HuH-7 (cell line): ENCODE results near the gene SCN5A.

Source experiments
- DNase-seq: peaks from one replicate; pipeline ENCODE4 v3.0.0; 2011; ENCODE audit warnings: low spot score

SCN5A gene

DNA sequence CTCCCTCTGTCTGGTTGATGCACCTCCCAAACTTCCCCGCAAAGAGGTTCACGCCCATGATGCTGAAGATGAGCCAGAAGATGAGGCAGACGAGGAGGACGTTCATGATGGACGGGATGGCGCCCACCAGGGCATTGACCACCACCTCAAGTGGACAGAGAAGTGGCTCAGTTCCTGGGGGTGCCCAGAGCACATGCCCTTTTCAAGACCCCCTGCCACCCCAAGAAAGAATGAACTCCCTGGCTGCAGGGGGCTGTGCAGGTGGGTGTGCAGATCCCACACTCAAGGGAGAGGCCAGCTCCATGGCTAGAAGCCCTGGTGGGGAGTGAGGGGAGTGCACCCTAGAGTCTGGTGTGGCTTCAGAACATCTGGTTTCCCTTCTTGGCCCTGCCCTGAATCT is 89.2 kb downstream of the SCN5A start:
- DNase-seq, result no peak

DNA sequence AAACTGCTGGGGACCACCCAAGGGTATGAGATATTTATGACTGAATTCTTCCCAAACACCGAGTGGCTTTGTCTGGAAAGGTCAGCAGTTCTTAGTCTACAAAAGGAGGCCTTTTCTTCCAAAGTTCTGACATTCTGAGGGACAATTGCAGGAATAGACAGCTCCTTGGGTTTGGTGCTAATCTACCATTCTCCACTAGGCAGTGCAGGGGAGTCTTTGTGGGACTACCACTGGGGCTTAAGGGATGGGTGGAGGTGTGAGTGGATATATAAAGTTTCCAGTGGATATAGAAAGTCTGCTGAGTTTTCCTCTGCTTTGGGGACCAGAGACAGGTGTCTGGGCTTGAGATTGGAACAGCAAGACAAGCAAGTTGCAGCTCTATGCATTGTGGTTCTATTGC is 90.6 kb downstream of the SCN5A start:
- no peak for DNase-seq

DNA sequence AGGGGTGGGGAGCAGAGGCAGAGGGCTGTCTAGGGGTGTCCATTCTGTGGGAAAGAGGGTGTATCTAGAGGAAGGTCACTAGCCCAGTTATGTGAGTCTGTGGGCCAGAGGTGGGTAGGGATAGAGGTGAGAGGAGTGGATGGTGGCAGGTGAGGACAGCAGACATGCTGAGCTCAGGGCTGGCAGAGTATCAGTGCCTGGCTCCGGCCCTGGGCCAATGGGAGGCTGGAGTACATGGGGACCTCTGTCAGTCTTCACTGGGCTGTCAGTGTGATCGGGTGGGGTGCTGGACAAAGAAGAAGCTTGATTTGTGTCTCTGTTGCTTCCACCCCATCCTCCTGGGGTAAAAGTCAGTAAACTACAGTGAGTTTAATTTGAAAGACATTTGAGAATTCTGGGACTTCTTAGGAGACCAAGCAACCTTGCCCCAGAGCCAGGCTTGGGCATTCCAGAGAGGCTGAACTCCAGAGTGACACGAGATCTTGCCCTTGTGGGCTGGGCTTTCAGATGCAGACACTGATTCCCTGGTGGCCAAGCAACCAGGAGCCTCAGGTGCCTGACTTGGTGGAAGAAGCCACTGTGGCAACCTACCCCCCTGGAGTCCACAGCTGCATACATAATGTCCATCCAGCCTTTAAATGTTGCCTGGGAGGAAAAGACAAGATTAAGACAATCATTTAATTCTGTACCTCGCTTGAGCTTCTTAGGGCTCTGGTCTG is 92.7 kb downstream of the SCN5A start:
- no peak for DNase-seq

DNA sequence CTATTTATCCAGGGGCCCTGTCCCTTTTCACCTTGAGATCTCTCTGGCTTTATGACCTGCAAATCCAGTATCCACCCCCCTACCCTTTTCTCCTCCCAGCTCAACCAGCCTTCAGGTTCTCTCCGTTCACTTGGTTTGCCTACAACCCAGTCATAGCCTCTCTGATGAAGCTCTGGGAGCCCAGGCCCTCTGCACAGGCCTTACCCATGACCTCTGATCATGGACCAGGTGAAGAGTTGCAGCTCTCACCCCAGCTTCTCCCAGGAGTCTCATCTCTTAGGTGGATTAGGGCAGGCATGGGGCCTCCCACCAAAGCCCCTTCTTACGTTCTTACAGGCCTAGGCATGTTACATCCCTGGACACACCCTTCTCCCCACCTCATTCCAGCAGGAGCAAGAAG is 93.6 kb downstream of the SCN5A start:
- no peak for DNase-seq

DNA sequence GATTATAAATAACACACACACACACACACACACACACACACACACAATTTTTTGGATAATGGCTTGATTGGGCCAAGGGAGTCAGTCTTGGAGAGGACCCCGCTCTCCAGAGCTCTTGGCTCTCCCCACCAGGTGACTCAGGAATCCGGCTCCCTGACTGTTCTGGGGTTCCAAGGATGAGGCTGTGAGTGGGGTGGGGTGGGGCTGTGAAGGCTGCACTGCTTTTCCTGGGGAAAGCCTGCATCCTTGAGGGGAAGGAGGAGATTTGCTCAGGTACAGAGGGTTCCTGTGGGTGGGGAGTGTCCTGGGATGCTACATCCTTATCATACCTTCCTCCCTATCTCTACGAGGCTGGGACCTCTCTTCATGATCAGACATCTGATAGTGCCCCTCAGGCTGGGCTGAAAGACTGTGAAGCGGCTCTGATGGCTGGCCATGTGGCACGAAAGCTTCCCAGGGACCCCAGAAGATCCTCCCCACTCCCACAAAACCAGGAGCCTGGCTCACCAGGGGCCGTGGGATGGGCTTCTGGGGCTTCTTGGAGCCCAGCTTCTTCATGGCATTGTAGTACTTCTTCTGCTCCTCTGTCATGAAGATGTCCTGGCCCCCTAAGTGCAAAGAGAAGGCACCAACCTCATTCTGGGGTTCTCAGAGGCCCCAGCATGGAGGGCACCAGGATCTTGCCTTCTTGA is 94.2 kb downstream of the SCN5A start:
- DNase-seq, result no peak

DNA sequence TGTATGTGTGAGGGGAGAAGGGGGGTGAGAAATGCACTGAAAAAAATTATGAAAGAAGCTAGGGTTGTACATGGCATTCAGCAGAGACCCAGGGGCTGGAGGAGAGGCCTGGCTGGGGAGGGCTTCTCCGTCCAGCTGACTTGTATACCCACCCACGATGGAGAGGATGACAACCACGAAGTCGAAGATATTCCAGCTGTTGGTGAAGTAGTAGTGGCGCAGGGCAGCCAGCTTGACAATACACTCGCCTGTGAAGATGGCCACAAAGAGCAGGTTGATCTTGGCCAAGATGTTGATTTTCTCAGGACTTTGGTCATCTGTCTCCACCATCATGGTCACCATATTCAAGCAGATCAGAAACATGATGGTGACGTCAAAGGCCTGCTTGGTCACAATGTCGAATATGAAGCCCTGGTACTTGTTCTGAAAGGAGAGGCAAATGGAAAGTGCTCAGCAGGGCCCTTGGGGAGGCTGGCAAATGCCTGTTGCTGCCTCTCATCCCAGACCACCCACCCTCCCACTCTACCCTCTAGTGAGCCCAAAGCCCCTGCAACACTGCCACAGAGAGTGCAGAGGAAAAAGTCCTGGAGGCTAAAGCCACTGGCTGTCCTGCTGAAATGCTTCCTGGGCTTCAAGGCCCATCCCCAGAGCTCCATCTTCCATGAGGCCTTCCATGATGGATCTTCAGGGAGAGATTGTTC is 95.2 kb downstream of the SCN5A start:
- no peak for DNase-seq

DNA sequence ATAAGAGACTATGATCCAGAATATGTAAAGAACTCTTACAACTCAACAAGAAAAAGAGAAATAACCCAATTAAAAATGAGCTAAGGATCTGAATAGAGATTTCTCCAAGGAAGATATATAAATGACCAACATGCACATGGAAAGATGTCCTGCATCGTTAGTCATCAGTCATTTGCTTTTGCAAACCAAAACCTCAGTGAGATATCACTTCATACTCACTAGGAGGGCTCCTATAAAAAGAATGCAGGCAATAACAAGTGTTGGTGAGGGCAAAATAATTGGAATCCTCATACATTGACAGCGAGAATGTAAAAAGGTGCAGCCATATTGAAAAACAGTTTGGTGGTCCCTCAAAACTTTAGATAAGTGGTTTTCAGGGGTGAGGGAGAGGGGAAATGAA is 96.4 kb downstream of the SCN5A start:
- no peak for DNase-seq

DNA sequence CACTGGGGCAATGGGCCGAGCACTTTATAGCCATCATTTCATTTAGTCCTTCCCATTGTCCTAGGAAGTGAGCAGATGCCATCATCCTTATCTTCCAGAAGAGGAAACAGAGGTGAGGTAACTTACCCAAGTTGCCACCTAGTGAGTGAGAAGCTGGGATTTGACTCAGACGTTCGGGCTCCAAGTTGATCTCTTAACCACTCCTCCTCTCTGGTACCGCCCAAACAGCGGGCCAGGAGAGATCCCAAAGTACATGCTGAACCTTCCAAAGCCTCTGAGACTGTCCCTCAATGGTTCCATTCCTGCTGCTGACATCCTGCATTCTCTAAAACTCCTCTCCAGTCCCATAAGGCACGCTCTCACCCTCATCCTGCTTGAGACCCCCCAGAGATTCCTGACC is 97.1 kb downstream of the SCN5A start:
- no peak for DNase-seq

DNA sequence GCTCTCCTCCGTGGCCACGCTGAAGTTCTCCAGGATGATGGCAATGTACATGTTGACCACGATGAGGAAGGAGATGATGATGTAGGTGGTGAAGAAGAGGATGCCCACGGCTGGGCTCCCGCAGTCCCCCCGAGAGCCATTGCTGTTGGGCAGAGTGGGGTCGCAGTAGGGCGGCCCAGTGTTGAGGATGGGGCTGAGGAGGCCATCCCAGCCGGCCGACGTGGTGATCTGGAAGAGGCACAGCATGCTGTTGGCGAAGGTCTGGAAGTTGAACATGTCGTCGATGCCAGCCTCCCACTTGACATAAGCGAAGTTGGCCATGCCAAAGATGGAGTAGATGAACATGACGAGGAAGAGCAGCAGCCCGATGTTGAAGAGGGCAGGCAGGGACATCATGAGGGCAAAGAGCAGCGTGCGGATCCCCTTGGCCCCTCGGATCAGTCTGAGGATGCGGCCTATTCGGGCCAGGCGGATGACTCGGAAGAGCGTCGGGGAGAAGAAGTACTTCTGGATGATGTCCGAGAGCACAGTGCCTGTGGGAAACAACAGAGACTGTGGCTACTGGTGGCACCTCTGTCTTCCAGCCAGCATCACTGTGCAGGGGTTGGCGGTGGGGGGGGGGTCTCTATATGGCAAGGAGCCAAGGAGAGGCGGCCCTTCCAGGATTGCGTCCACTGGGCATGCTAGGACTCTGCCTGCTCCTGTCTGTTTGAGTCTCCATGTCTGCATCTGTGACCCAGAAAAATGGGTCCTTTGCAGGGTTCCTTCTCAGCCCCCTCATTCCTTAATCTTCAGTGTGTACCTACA is 98.3 kb downstream of the SCN5A start:
- DNase-seq, result no peak

DNA sequence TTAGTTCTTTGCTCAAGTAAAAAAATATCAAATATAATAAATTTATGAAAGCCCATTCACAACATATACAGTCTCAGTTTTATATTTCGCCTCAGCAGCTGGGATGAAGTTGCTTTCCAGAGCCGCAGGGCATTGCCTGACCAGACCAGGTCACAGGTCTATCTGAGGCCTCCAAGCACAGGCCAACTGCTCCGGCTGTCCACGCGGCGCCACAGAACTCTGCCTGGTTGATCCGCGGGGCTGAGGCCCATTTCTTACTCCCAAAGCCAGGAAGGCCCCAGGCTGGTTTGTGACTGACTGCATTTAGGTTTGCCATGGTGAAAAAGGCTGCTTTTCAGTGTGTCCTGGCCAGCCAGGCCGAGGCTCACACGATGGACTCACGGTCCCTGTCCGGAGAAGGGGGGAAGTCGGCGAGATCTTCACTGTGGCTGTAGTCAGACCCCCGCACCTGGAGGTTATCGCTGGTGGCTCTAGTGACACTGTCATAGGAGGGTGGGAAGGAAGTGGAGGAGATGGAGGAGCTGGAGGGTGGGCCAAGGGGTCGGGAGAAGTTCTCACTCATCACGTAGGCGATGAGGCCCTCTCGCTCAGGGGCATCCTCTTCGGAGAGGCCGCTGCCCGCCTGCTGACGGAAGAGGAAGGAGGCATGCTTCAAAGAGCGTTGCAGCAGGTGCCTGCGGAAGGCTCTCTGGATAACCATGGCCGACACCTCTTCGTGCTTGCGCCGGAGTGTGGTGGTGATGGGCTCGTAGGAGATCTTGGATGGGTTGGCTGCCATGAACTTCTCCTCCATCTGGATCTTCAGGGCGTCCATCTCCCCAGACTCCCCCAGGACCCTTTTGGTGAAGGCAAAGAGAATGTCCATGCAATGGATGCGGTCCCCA is 99.3 kb downstream of the SCN5A start:
- DNase-seq, result no peak

DNA sequence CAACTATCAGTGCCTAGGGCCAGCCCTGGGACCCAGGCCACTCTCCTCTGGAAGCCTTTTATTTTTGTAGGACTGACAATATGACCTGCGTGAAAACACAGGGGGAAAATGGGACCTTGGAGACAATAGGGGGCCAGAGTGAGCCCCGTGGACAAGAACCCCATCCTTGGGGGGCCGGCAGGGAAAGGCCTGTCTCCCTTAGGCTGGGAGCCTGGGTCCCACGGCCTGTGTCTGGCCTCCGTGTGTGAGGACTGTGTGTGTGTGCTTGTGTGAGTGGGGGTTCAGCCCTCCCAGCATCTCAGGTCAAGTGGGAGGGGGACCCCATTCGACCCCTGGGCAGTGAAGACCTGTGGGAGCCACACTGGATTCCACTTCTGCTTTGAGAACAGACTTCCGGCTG is 100.0 kb downstream of the SCN5A start:
- no peak for DNase-seq

DNA sequence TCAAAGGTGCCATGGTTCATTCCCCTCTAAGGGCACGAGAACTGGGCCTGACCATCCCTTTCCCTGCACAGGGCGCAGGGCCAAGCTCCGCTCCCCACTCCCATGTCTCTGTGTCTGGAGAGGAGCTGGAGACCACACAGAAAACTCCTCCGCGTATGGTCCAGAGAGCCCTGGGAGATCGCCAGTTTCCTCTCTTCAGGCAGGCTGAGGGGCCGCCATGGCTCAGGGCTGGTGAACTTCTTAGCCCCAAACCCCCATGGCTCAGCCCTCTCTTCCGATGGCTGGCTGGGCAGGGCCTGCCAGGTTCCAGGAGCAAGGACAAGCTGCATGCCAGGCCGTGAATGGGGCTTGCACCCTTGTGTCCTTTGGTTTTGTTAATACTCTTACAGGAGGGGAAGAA is 100.4 kb downstream of the SCN5A start:
- DNase-seq, result no peak

DNA sequence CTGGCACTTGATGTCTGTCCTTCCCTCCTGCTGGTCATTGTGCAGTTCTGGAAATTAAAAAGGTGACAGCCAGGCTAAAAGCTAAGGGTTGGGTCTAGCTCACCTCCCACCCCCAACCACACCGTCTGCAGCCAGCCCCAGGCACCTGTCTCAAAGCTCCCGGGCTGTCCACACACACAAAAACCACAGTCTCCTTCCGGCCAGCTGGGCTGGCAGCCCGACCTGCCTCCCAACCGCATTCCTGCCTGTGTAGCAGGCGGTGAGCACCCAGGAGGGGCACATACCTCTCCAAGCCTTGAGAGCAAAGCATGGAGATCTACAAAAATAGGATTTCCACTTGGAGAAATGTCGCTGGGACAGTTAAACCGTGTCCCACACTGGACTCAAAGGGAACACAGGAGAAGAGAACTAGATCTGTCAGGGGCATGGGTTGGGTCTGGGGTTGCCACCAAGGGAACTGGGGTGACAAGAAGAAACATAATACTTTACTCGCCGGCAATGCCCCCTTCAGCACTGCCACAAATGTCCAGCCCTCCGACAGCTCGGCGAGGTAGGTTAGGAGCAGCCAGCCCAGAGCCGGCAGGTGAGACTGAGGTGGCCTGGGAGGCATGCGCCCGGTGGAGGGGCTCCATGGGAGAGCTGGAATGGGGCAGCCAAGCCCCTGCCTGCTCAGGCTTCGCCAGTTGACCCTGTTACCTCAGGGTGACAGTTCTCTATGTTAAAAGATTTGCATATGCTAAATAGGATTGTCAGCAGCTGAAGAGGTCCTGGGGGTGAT is 101.1 kb downstream of the SCN5A start:
- no peak for DNase-seq

DNA sequence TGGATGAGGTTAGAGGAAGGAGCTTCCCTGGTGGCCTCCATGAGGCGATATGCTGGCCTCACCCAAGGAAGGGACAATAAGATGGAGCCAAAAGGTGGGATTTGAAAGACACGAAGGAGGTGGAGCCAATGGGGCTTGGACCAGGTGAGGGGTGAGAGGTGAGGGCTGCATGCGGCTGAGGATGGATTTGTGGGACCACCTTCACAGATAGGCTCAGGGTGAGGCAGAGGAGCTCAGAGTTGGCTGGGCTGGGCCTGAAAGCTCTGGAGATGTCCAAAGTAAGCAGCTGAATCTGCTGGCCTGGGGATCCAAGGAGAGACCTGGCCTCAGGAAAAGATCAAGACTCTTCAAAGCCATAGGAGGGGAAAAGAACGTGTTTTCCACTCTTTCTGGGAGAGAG is 103.5 kb downstream of the SCN5A start:
- no peak for DNase-seq

DNA sequence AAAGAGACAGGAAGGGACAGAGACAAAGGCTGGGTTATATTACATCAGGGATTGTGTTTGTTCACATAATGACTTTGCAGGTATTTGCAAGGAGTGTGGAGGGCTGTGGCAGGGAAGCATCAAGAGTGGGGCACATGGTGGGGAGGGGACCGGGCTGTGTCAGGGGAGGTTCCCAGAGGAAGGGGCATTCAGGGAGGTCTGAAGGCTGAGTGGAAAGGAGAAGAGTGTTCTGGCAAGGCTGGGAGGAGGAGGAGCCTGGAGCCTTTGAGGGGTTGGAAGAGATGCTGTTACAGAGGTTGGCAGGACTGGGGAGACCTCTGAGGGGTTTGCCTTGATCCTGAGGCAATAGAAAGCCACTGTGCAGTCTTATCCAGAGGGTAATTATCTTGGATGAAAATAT is 103.9 kb downstream of the SCN5A start:
- DNase-seq, result no peak

DNA sequence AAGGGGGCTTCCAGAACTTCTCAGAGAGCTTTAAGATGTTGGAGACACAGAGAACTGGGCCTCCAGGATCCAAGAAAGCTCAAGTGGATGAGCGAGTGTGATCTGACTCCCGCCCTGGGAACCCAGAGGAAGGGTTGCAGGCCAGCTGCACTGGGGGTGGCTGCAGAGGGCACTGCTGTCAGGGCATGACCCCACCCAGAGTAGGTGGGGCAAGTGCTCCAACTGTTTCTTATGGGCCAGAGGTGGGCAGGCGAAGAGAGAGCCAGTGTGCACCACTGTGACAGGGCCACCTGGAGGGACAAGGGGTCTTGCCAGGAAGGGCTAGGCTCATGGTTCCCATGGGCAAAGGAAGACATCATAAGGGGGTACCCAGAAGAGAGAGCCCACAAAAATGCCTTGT is 104.6 kb downstream of the SCN5A start:
- no peak for DNase-seq

DNA sequence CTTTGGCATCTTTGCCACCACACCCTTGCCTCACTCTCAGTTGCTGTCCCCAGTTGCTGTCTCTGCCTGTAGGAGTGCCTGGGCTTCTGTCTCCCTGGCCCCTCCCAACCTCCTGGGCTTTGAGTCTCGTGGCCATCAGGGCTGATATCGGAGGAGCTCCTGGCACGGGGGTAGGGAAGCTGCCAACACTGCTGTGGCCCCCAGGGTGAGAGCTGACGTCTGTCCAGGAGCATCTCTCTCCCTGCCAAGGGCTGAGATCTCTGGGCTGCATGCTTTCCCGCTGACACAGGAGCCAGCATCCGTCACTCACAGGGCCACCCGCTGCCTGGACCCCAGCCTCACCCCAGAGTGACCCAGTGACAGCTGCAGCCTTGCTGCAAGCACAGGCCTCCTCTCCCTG is 105.9 kb downstream of the SCN5A start:
- DNase-seq, result no peak

DNA sequence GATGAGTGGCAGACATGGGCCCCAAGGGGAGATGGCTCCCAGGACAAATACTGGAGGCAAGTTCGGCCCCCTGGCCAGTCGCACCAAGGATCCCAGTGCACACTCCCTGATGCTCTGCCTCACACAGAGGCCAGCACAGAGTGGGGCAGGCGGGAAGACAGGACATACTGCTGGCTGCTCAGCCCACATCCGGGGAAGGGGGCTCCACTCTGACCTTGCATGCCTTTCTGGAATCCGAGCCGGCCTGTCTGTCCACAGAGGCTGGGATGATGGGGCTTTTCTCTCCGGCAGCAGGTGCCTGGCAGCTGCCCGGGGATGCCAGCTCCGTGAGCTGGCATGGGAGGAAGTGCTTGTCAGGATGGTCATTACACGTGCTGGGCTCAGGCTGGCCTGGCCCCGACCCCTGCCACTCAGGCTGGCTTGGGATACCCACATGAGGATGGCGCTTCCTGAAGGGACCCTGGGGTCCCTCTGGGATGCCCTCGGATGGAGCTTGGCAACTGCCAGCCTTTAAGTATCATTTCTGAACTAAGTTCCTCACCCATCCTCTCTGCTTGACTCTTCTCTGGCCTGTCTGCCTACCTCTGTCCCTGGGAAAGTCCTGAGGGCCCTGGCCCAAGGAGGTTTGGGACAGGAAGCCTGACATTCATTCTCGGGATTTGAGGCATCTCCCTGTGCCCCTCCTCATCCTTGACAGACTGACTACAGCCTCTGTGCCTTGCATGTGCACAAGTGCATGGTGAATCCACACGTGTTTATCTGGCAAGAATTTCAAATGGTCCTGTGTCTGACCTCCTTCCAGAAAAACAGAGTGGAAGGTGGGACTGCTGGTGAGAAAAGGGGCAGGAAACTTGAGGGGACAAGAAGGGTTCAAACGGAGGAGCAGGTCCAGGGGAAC is 106.8 kb downstream of the SCN5A start:
- no peak for DNase-seq

DNA sequence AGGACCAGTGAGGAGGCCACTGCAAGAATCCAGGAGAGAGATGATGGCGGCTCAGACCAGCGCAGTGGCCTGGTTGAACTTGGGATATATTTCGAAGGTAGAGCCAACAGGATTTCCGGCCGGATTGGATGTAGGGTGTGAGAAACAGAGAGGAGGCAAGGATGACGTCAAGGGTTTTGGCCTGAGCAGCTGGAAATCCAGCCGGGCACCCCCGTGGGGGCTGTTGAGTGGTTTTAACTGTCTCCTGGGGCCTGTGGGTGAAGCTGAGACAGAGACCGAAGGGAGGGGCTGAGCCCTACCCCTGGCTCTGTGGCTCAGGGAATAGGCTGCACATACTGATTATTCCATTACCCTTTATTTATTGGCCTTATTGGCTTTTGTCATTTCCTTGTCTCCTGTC is 107.7 kb downstream of the SCN5A start:
- no peak for DNase-seq
